ENCODE measurements around the gene TBC1D22A.

The TBC1D22A gene

DNA sequence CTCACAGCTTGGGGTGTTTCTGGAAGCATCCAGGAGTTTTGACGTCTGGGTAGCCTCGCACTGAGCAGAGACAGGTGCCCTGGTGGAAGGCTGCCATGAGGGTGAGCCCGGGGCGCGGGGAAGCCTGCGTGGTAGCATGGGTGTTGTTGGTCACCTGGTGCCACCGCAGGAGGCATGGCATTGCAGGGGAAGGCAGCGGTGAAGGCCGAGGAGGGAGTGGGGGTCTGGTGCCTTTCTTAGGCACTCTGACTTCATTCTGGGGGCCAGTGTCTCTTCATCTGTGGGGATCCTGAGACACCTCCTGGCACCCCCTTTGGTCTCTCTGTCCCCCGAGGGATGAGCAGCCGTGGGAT lies 271.2 kb downstream of the TBC1D22A start:
- H3K27ac ChIP-seq (ENCODE audit: poor library complexity, severe bottlenecking), result peak overlapping the region; percentile 57
- TF ChIP-seq, protein P1, sequence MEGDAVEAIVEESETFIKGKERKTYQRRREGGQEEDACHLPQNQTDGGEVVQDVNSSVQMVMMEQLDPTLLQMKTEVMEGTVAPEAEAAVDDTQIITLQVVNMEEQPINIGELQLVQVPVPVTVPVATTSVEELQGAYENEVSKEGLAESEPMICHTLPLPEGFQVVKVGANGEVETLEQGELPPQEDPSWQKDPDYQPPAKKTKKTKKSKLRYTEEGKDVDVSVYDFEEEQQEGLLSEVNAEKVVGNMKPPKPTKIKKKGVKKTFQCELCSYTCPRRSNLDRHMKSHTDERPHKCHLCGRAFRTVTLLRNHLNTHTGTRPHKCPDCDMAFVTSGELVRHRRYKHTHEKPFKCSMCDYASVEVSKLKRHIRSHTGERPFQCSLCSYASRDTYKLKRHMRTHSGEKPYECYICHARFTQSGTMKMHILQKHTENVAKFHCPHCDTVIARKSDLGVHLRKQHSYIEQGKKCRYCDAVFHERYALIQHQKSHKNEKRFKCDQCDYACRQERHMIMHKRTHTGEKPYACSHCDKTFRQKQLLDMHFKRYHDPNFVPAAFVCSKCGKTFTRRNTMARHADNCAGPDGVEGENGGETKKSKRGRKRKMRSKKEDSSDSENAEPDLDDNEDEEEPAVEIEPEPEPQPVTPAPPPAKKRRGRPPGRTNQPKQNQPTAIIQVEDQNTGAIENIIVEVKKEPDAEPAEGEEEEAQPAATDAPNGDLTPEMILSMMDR (IDR thresholded peaks at IDR 0.05; ENCODE audit: poor library complexity, severe bottlenecking), result no peak
- DNase-seq (ENCODE audit: low spot score) (peak; percentile 42), ATAC-seq (ENCODE audit: low read depth) (no peak)
- peaks cover 14% of the 10 kb centered on the region for H3K4me1 ChIP-seq (ENCODE audit: insufficient read depth, poor library complexity, severe bottlenecking)
- no peaks in the 10 kb centered on the region for H3K27me3 ChIP-seq (ENCODE audit: insufficient read depth, poor library complexity, severe bottlenecking)
- H3K9me3 ChIP-seq (ENCODE audit: severe bottlenecking), result no peaks in the 10 kb centered on the region
- no peak overlapping the region for H3K4me3 ChIP-seq (ENCODE audit: severe bottlenecking)
- no peaks in the 10 kb centered on the region for H3K36me3 ChIP-seq (ENCODE audit: low read depth)

DNA sequence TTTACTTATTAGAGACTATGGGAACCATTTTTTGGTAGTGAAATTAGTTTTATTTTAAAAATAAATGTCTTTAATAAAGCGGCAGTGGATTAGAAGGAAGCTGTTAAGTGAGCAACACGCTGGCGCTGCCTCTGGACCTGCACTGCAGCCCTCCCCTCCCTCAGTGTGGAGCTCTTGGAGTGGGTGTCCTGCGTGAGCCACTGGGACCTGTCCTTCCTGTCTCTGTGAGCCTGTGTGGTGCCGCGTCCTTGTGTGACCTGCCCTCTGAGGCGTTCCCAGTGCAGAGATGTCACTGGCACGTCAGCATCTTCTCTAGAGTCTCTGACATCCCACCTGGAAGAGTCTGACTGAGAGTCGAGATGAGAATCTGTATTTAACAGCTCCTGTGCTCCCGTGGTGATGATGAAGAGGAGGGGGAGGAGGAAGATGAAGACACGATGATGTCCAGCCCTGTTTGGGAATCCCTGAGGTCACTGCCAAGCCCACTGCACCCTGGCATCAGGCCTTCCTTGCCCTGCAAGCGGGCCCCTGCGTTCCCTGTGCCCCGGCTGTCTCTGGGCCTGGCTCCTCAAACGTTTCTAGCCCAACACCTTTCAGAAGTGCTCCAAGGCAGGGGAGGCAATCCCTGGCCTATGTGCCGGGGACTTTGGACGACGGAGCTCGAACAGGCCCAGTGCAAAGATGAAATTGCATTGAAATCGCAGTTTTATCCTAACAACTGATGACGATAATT lies 271.8 kb downstream of the TBC1D22A start:
- ATAC-seq (ENCODE audit: low read depth), result no peak

DNA sequence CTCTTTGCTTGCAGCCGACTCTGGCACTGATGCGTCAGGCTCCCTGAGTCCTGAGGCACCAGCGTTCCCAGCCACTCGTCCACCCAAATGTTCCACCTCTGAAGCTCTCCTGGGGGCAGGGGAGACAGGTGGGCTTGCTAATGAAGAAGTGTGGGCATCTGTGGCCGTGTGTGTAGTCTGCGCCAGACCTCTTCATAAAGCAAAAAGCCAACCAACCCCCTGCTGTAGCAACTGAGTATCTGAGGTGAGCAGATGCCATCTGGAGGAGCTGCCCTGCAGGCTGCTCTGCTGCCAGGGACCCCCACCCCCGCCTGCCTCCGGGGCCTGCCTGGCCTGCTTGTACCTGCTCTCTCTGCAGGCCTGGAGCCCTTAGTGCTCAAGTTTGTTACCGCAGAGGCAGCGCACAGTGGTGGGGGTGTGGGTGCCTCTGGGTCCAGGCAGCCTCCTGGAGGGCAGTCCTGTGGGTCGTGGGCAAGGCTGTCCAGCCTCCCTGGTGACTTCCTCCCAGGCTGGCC lies 272.5 kb downstream of the TBC1D22A start:
- DNase-seq (ENCODE audit: low spot score) (no peak), ATAC-seq (ENCODE audit: low read depth) (no peak)
- TF ChIP-seq, protein P1 (IDR thresholded peaks at IDR 0.05; ENCODE audit: poor library complexity, severe bottlenecking), result no peak
- Histone ChIP-seq H3K27ac (ENCODE audit: poor library complexity, severe bottlenecking) (no peak overlapping the region), H3K4me1 (ENCODE audit: insufficient read depth, poor library complexity, severe bottlenecking) (peaks cover 14% of the 10 kb centered on the region), H3K9me3 (ENCODE audit: severe bottlenecking) (no peaks in the 10 kb centered on the region), H3K36me3 (ENCODE audit: low read depth) (no peaks in the 10 kb centered on the region), H3K27me3 (ENCODE audit: insufficient read depth, poor library complexity, severe bottlenecking) (no peaks in the 10 kb centered on the region), H3K4me3 (ENCODE audit: severe bottlenecking) (no peak overlapping the region)

More for the DNA sequence above, 271.8 kb downstream of the TBC1D22A start:
- Histone ChIP-seq H3K4me1 (ENCODE audit: insufficient read depth, poor library complexity, severe bottlenecking) (peaks cover 14% of the 10 kb centered on the region), H3K27ac (ENCODE audit: poor library complexity, severe bottlenecking) (peak overlapping the region; percentile 57), H3K27me3 (ENCODE audit: insufficient read depth, poor library complexity, severe bottlenecking) (no peaks in the 10 kb centered on the region), H3K36me3 (ENCODE audit: low read depth) (no peaks in the 10 kb centered on the region), H3K9me3 (ENCODE audit: severe bottlenecking) (no peaks in the 10 kb centered on the region), H3K4me3 (ENCODE audit: severe bottlenecking) (no peak overlapping the region)
- TF ChIP-seq, protein P1 (IDR thresholded peaks at IDR 0.05; ENCODE audit: poor library complexity, severe bottlenecking), result no peak
- no peak for DNase-seq (ENCODE audit: low spot score)

GRCh38 chr22:47035425-47035881 lies 273.0 kb downstream of the TBC1D22A start:
- Histone ChIP-seq H3K27me3 (ENCODE audit: insufficient read depth, poor library complexity, severe bottlenecking) (no peaks in the 10 kb centered on the region), H3K9me3 (ENCODE audit: severe bottlenecking) (no peaks in the 10 kb centered on the region), H3K4me1 (ENCODE audit: insufficient read depth, poor library complexity, severe bottlenecking) (peaks cover 14% of the 10 kb centered on the region), H3K27ac (ENCODE audit: poor library complexity, severe bottlenecking) (no peak overlapping the region), H3K4me3 (ENCODE audit: severe bottlenecking) (no peak overlapping the region), H3K36me3 (ENCODE audit: low read depth) (no peaks in the 10 kb centered on the region)
- DNase-seq (ENCODE audit: low spot score) (no peak), ATAC-seq (ENCODE audit: low read depth) (0 out of 3 replicates have a peak, but pooled peaks have one; percentile 9)
- TF ChIP-seq, protein P1 (IDR thresholded peaks at IDR 0.05; ENCODE audit: poor library complexity, severe bottlenecking), result no peak

DNA sequence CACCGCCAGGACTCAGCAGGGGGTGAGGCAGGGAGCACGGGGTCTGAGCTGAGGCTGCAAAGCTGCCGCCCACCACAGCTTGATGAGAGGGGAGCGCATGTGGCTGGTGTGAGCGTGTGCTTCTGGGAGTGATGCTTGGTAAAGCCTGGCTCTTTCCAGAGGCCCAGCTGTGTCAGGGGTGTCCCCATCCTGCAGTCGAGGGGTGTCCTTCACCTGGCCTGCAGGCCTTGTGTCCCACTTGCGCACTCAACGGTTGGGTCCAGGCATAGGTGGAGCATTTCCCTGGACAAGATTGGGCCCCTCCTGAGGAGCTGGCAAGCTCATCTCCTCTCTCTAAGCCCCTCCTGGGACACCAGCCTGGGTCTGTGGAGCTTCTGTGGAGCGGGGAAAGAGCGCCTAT lies 273.9 kb downstream of the TBC1D22A start:
- Histone ChIP-seq H3K9me3 (ENCODE audit: severe bottlenecking) (no peaks in the 10 kb centered on the region), H3K4me3 (ENCODE audit: severe bottlenecking) (no peak overlapping the region), H3K27me3 (ENCODE audit: insufficient read depth, poor library complexity, severe bottlenecking) (no peaks in the 10 kb centered on the region), H3K27ac (ENCODE audit: poor library complexity, severe bottlenecking) (no peak overlapping the region), H3K36me3 (ENCODE audit: low read depth) (no peaks in the 10 kb centered on the region), H3K4me1 (ENCODE audit: insufficient read depth, poor library complexity, severe bottlenecking) (peaks cover 20% of the 10 kb centered on the region)
- TF ChIP-seq, protein P1 (IDR thresholded peaks at IDR 0.05; ENCODE audit: poor library complexity, severe bottlenecking), result no peak
- DNase-seq (ENCODE audit: low spot score) (no peak), ATAC-seq (ENCODE audit: low read depth) (no peak)

All from RWPE2 (cell line).